IMR-90 (cell line): ENCODE measurements around the gene KY. TPM values are rescaled to one million over a fixed set of nuclear protein-coding genes. Genes with fewer than 3 reads are reported as not detected.

Experiments
- ATAC-seq: fragments of 200-7000 bp; cut with Tn5 transposase; 2 replicates; pipeline ENCODE4 v1.9.1; 2020; ENCODE audit warnings: low read depth, mild to moderate bottlenecking, moderate library complexity
- BruUV-seq: library from RNA; stranded (reverse); fragments of 400-500 nt; replicated peaks from 2 replicates; lab custom pipeline; 2021; lab: Mats Ljungman, UMichigan
- CTCF ChIA-PET: fragments of 300-600 bp; formaldehyde crosslinking; extraction: SDS; loops from one replicate; lab custom pipeline; 2021; ENCODE audit warnings: antibody characterized with exemption; lab: Yijun Ruan, JAX
- POLR2A ChIA-PET: fragments of 300-600 bp; sonication (Branson Sonifier 250); formaldehyde crosslinking; loops from one replicate; lab custom pipeline; 2022; ENCODE audit warnings: antibody characterized with exemption; ENCODE audit not compliant: unreplicated experiment; lab: Charles Lee
- DNase-seq: peaks from one replicate; pipeline ENCODE4 v3.0.0; 2013
- H2AFZ ChIP-seq: replicated peaks from 2 replicates; pipeline ENCODE3; 2013; ENCODE audit warnings: low read length, mild to moderate bottlenecking; ENCODE audit not compliant: poor library complexity
- H2AK5ac ChIP-seq: 2 replicates; pipeline ENCODE4 v1.6.1; 2013; ENCODE audit warnings: low read depth, low read length, inconsistent platforms
- H2AK9ac ChIP-seq: replicated peaks from 2 replicates; pipeline ENCODE3; 2013; ENCODE audit warnings: mild to moderate bottlenecking, low read depth, low read length, moderate library complexity; ENCODE audit not compliant: poor library complexity
- H2BK120ac ChIP-seq: 2 replicates; pipeline ENCODE4 v1.6.1; 2013; ENCODE audit warnings: low read depth, low read length, inconsistent platforms
- H2BK15ac ChIP-seq: 3 replicates; pipeline ENCODE4 v1.6.1; 2013; ENCODE audit warnings: low read depth, low read length, inconsistent platforms
- H2BK20ac ChIP-seq: 2 replicates; pipeline ENCODE4 v1.6.1; 2013; ENCODE audit warnings: low read depth, mild to moderate bottlenecking, inconsistent platforms, low read length, moderate library complexity
- H2BK5ac ChIP-seq: 2 replicates; pipeline ENCODE4 v1.6.1; 2013; ENCODE audit warnings: mild to moderate bottlenecking, low read depth, low read length, inconsistent platforms; ENCODE audit not compliant: poor library complexity, severe bottlenecking
- H3K14ac ChIP-seq: replicated peaks from 2 replicates; pipeline ENCODE4 v1.6.1; 2013; ENCODE audit warnings: low read depth, low read length, inconsistent platforms
- H3K18ac ChIP-seq: 2 replicates; pipeline ENCODE4 v1.6.1; 2013; ENCODE audit warnings: low read depth, low read length, control low read depth
- H3K23ac ChIP-seq: 2 replicates; pipeline ENCODE4 v1.6.1; 2013; ENCODE audit warnings: low read depth, low read length, inconsistent platforms
- H3K27ac ChIP-seq: 2 replicates; pipeline ENCODE4 v1.5.1; 2013; ENCODE audit warnings: mild to moderate bottlenecking, control low read depth, low read length; ENCODE audit not compliant: insufficient read depth
- H3K27me3 ChIP-seq: 2 replicates; pipeline ENCODE4 v1.6.1; 2013; ENCODE audit warnings: low read length; ENCODE audit not compliant: control insufficient read depth, insufficient read depth
- H3K36me3 ChIP-seq: 2 replicates; pipeline ENCODE4 v1.6.1; 2013; ENCODE audit warnings: low read length, mixed read lengths; ENCODE audit not compliant: control insufficient read depth, insufficient read depth
- H3K4ac ChIP-seq: 2 replicates; pipeline ENCODE4 v1.6.1; 2013; ENCODE audit warnings: low read depth, low read length, inconsistent platforms
- H3K4me1 ChIP-seq: 2 replicates; pipeline ENCODE4 v1.6.1; 2013; ENCODE audit warnings: low read length, mixed read lengths; ENCODE audit not compliant: control insufficient read depth, insufficient read depth
- H3K4me2 ChIP-seq: 2 replicates; pipeline ENCODE4 v1.6.1; 2013; ENCODE audit warnings: low read depth, mild to moderate bottlenecking, control low read depth, low read length, moderate library complexity
- H3K4me3 ChIP-seq: 2 replicates; pipeline ENCODE4 v1.5.1; 2013; ENCODE audit warnings: low read depth, mild to moderate bottlenecking, control low read depth, low read length, moderate library complexity; ENCODE audit not compliant: insufficient read depth
- H3K56ac ChIP-seq: 2 replicates; pipeline ENCODE4 v1.6.1; 2013; ENCODE audit warnings: low read length, inconsistent platforms; ENCODE audit not compliant: insufficient read depth; ENCODE audit errors: extremely low read depth
- H3K79me1 ChIP-seq, 2 experiments: 2 replicates each; pipeline ENCODE4 v1.6.1; 2013; ENCODE audit warnings: low read length in 2 of 2, inconsistent platforms in 1 of 2, low read depth in 1 of 2
- H3K9ac ChIP-seq: 2 replicates; pipeline ENCODE4 v1.6.1; 2013; ENCODE audit warnings: low read depth, low read length, control low read depth
- H3K9me1 ChIP-seq: 2 replicates; pipeline ENCODE4 v1.6.1; 2013; ENCODE audit warnings: low read length, inconsistent platforms; ENCODE audit not compliant: insufficient read depth
- H3K9me3 ChIP-seq: 2 replicates; pipeline ENCODE4 v1.6.1; 2013; ENCODE audit warnings: low read length; ENCODE audit not compliant: control insufficient read depth, insufficient read depth
- H4K20me1 ChIP-seq: 2 replicates; pipeline ENCODE4 v1.6.1; 2013; ENCODE audit warnings: low read length, inconsistent platforms; ENCODE audit not compliant: insufficient read depth
- H4K5ac ChIP-seq: 2 replicates; pipeline ENCODE4 v1.6.1; 2013; ENCODE audit warnings: mild to moderate bottlenecking, low read depth, low read length, control low read depth
- H4K8ac ChIP-seq, 2 experiments: 2 replicates each; pipeline ENCODE4 v1.6.1; 2013; ENCODE audit warnings: low read depth in 2 of 2, low read length in 2 of 2, control low read depth in 1 of 2, inconsistent platforms in 1 of 2
- H4K91ac ChIP-seq: 2 replicates; pipeline ENCODE4 v1.6.1; 2013; ENCODE audit warnings: low read depth, low read length, inconsistent platforms; ENCODE audit not compliant: insufficient read depth
- BHLHE40 ChIP-seq: fragments of 150-350 bp; IDR thresholded peaks from 2 replicates; pipeline ENCODE4 v1.6.1; 2016; ENCODE audit warnings: mild to moderate bottlenecking, low read depth, low read length
- CEBPB ChIP-seq: IDR thresholded peaks from 2 replicates; pipeline ENCODE4 v1.6.1; 2012; ENCODE audit warnings: low read depth, low read length, improper control_type of control experiment
- CHD1 ChIP-seq: IDR thresholded peaks from 2 replicates; pipeline ENCODE4 v1.6.1; 2012; ENCODE audit warnings: low read depth, low read length, improper control_type of control experiment
- CTCF ChIP-seq: conservative IDR thresholded peaks from 2 replicates; pipeline ENCODE4 v1.5.1; 2012; ENCODE audit warnings: mild to moderate bottlenecking, low read depth, low read length, improper control_type of control experiment
- ELK1 ChIP-seq: fragments of 150-350 bp; IDR thresholded peaks from 2 replicates; pipeline ENCODE4 v1.6.1; 2016; ENCODE audit warnings: low read depth, mild to moderate bottlenecking, low read length, moderate library complexity, borderline replicate concordance
- FOS ChIP-seq: fragments of 150-350 bp; IDR thresholded peaks from 2 replicates; pipeline ENCODE4 v1.6.1; 2016; ENCODE audit warnings: low read depth, low read length
- MAFK ChIP-seq: IDR thresholded peaks from 2 replicates; pipeline ENCODE4 v1.6.1; 2012; ENCODE audit warnings: low read depth, low read length, improper control_type of control experiment
- MAZ ChIP-seq: IDR thresholded peaks from 2 replicates; pipeline ENCODE4 v1.6.1; 2012; ENCODE audit warnings: low read depth, mild to moderate bottlenecking, low read length, improper control_type of control experiment, moderate library complexity, borderline replicate concordance
- MXI1 ChIP-seq: IDR thresholded peaks from 2 replicates; pipeline ENCODE4 v1.6.1; 2012; ENCODE audit warnings: low read depth, mild to moderate bottlenecking, low read length, moderate library complexity, borderline replicate concordance
- NFE2L2 ChIP-seq: fragments of 150-350 bp; IDR thresholded peaks from 2 replicates; pipeline ENCODE4 v1.6.1; 2016; ENCODE audit warnings: low read depth, mild to moderate bottlenecking, low read length
- POLR2A ChIP-seq: IDR thresholded peaks from 2 replicates; pipeline ENCODE4 v1.6.1; 2012; ENCODE audit warnings: mild to moderate bottlenecking, low read depth, low read length
- RCOR1 ChIP-seq: IDR thresholded peaks from 2 replicates; pipeline ENCODE4 v1.6.1; 2012; ENCODE audit warnings: mild to moderate bottlenecking, low read length, improper control_type of control experiment; ENCODE audit not compliant: insufficient replicate concordance
- RFX5 ChIP-seq: IDR thresholded peaks from 2 replicates; pipeline ENCODE4 v1.8.0; 2012; ENCODE audit warnings: low read depth, mild to moderate bottlenecking, low read length, moderate library complexity
- WGBS, 2 experiments: methylation state at CpG; one replicate each; pipeline versions ENCODE4 v1.1.5 to v1.1.7; 2013; ENCODE audit warnings: missing lambda C conversion rate in 2 of 2; ENCODE audit not compliant: insufficient read length in 1 of 2; ENCODE audit errors: extremely low coverage in 2 of 2; 5-methylcytosine and 5-hydroxymethylcytosine counted together
- dilution Hi-C: fragments of 300-500 bp; cut with HindIII; formaldehyde crosslinking; loops from one replicate; pipeline ENCODE4 v1.14.3; 2018; ENCODE audit warnings: low sequenced_read_pairs; ENCODE audit not compliant: unreplicated experiment
- in situ Hi-C: fragments of 300-500 bp; cut with MboI; formaldehyde crosslinking; loops from 3 replicates; pipeline ENCODE4 v1.14.3; 2019; ENCODE audit warnings: low sequenced_read_pairs, inconsistent platforms, mixed read lengths
- intact Hi-C: fragments of 100-400 bp; cut with micrococcal nuclease; formaldehyde crosslinking; loops from 2 replicates; pipeline ENCODE4 v1.10.0; 2022
- polyA plus RNA-seq, 3 experiments: library from polyadenylated mRNA; depleted of rRNA; stranded (reverse); fragments of >200 nt; gene quantifications; 2 replicates each; pipeline ENCODE4 v1.2.3, GENCODE V29; 2012; ENCODE audit warnings: low replicate concordance in 1 of 3
- total RNA-seq: library from RNA; depleted of rRNA; stranded (reverse); fragments of >200 nt; gene quantifications from 2 replicates; pipeline ENCODE4 v1.2.3, GENCODE V29; 2012

KY gene
- total and polyA plus RNA-seq, 2 of the 4 experiments (the other 2 are of a cell fraction) = under 0.01 to 0.09 TPM

- H3K36me3 ChIP-seq = no peaks in the 10 kb centered on the region
- H3K4me1 ChIP-seq = no peaks in the 10 kb centered on the region
- H3K4me3 ChIP-seq = no peak overlapping the region
- no peak overlapping the region for H3K9ac ChIP-seq
- in situ Hi-C loops = no loop called here
- DNase-seq (no peak), ATAC-seq (no peak)
- ChIA-PET POLR2A (no interaction called here), CTCF (no interaction called here)
- H3K79me1 ChIP-seq = no peaks in the 10 kb centered on the region
- no peaks in the 10 kb centered on the region; the same call in 1 of the 2 replicates for H3K9me1 ChIP-seq
- no peak overlapping the region for H4K5ac ChIP-seq
- H2BK5ac ChIP-seq = no peak overlapping the region
- no peak overlapping the region for H2AK5ac ChIP-seq
- no peak overlapping the region for H3K23ac ChIP-seq
- no peak overlapping the region for H4K91ac ChIP-seq
- no peak overlapping the region for H2AK9ac ChIP-seq
- no peak overlapping the region for H3K14ac ChIP-seq
- BruUV-seq = no TSS peak
- H3K4ac ChIP-seq = no peak overlapping the region
- intact Hi-C loops = no loop called here
- no peak overlapping the region for H3K4me2 ChIP-seq
- no peak overlapping the region for H4K8ac ChIP-seq
- no peak overlapping the region for H2AFZ ChIP-seq
- no peak overlapping the region for H2BK15ac ChIP-seq
- peaks cover 25% of the 10 kb centered on the region for H3K27me3 ChIP-seq
- no peak overlapping the region for H2BK120ac ChIP-seq
- H3K56ac ChIP-seq = no peak overlapping the region
- no peak overlapping the region for H3K18ac ChIP-seq
- H3K27ac ChIP-seq = no peak overlapping the region
- no peak overlapping the region for H2BK20ac ChIP-seq
- TF ChIP-seq FOS = no peak
- TF ChIP-seq MAFK = no peak
- no peak for TF ChIP-seq ELK1
- no peak for TF ChIP-seq CHD1
- TF ChIP-seq POLR2A = no peak
- no peak for TF ChIP-seq NFE2L2
- TF ChIP-seq MXI1 = no peak
- TF ChIP-seq RFX5 = no peak
- TF ChIP-seq CTCF = no peak
- TF ChIP-seq BHLHE40 = no peak
- no peak for TF ChIP-seq CEBPB
- TF ChIP-seq MAZ = no peak
- TF ChIP-seq RCOR1 = no peak
- no CpG with 5 or more reads among the region's 1 CpG for WGBS, 2 experiments
- no peaks in the 10 kb centered on the region for H4K20me1 ChIP-seq
- dilution Hi-C loops = no loop called here
- no peaks in the 10 kb centered on the region for H3K9me3 ChIP-seq
Observed at GRCh38 chr3:134646086-134646485, 4.7 kb downstream of the KY start.
